K562 (cell line): ENCODE measurements around the gene INO80. TPM values are rescaled to one million over a fixed set of nuclear protein-coding genes. Genes with fewer than 3 reads are reported as not detected.
A peak's percentile ranks its signal among the peaks of the same experiment; 100 is the strongest.

Experiments used
- ATAC-seq: fragments of 200-7000 bp; cut with Tn5 transposase; 3 replicates; pipeline ENCODE4 v1.9.1; 2020; ENCODE audit warnings: moderate library complexity
- BruUV-seq: library from RNA; stranded (reverse); fragments of 400-500 nt; replicated peaks from 2 replicates; lab custom pipeline; 2021; lab: Mats Ljungman, UMichigan
- CTCF ChIA-PET: fragments of 300-600 bp; formaldehyde crosslinking; extraction: SDS; loops from one replicate; lab custom pipeline; 2021; ENCODE audit warnings: low intra/inter-chr PET ratio; lab: Yijun Ruan, JAX
- POLR2A ChIA-PET: fragments of 300-600, 350-650 bp; sonication (Branson Sonifier 250); formaldehyde crosslinking; extraction: SDS; loops from one replicate; lab custom pipeline; 2021; ENCODE audit warnings: antibody characterized with exemption, inconsistent platforms; lab: Yijun Ruan, JAX
- DNase-seq, 4 experiments: peaks; one replicate each; pipeline versions ENCODE4 v3.0.0 to v3.0.0-alpha.2; 2011 to 2018; ENCODE audit warnings: low spot score in 3 of 4, mixed read lengths in 3 of 4; ENCODE audit errors: extremely low read depth in 1 of 4
- FAIRE-seq: peaks from 2 replicates; lab custom pipeline; 2011; peaks lifted over from hg19 to GRCh38; lab: Jason Lieb, UNC
- H2AFZ ChIP-seq: 2 replicates; pipeline ENCODE4 v1.6.0; 2011; ENCODE audit warnings: low read depth, low read length, control low read depth, inconsistent platforms
- H3K27ac ChIP-seq: fragments of 200-600 bp; 3 replicates; pipeline ENCODE4 v1.8.0; 2011; ENCODE audit warnings: low read depth, mild to moderate bottlenecking, control low read depth, inconsistent platforms, low read length, moderate library complexity, mixed read lengths; ENCODE audit errors: extremely low read depth
- H3K27me3 ChIP-seq, 2 experiments: fragments of 300-600 bp in 1 of 2; 2 replicates in 1 of 2; 3 replicates in 1 of 2; pipeline versions ENCODE4 v1.6.0 to v1.8.0; 2011; ENCODE audit warnings: inconsistent platforms in 2 of 2, low read length in 2 of 2, mild to moderate bottlenecking in 1 of 2, mixed read lengths in 1 of 2, moderate library complexity in 1 of 2; ENCODE audit not compliant: control insufficient read depth in 2 of 2, insufficient read depth in 2 of 2
- H3K36me3 ChIP-seq: fragments of 300-600 bp; 3 replicates; pipeline ENCODE4 v1.8.0; 2011; ENCODE audit warnings: mild to moderate bottlenecking, low read length, inconsistent platforms; ENCODE audit not compliant: control insufficient read depth, insufficient read depth
- H3K4me1 ChIP-seq, 2 experiments: fragments of 200-600 bp in 1 of 2; replicated peaks in 1 of 2; 2 replicates in 1 of 2; 3 replicates in 1 of 2; pipeline versions ENCODE4 v1.5.1 to v1.8.0; 2011; ENCODE audit warnings: inconsistent platforms in 2 of 2, low read length in 2 of 2, mild to moderate bottlenecking in 1 of 2, mixed read lengths in 1 of 2, moderate library complexity in 1 of 2; ENCODE audit not compliant: control insufficient read depth in 2 of 2, insufficient read depth in 2 of 2
- H3K4me2 ChIP-seq: 2 replicates; pipeline ENCODE4 v1.6.1; 2011; ENCODE audit warnings: low read length, control low read depth, inconsistent platforms, mixed read lengths; ENCODE audit not compliant: insufficient read depth
- H3K4me3 ChIP-seq: fragments of 200-600 bp; sonication (generic), shearing (Covaris generic); 2 replicates; pipeline ENCODE4 v1.5.1; 2016; ENCODE audit warnings: control low read depth, inconsistent platforms
- H3K79me2 ChIP-seq: fragments of 200-600 bp; 3 replicates; pipeline ENCODE4 v1.8.0; 2011; ENCODE audit warnings: low read length, inconsistent platforms; ENCODE audit not compliant: control insufficient read depth, insufficient read depth
- H3K9ac ChIP-seq, 2 experiments: 2 replicates each; pipeline versions ENCODE4 v1.6.0 to v1.6.1; 2011; ENCODE audit warnings: low read depth in 2 of 2, low read length in 2 of 2, control low read depth in 1 of 2, inconsistent platforms in 1 of 2, mild to moderate bottlenecking in 1 of 2, mixed read lengths in 1 of 2; ENCODE audit not compliant: insufficient read depth in 1 of 2
- H3K9me1 ChIP-seq: one replicate; pipeline ENCODE4 v1.6.0; 2011; ENCODE audit warnings: inconsistent platforms, mild to moderate bottlenecking, low read length, moderate library complexity; ENCODE audit not compliant: control insufficient read depth, insufficient read depth
- H3K9me3 ChIP-seq: replicated peaks from 2 replicates; pipeline ENCODE4 v1.5.1; 2011; ENCODE audit warnings: low read depth, low read length, inconsistent platforms; ENCODE audit not compliant: control insufficient read depth, insufficient read depth
- H4K20me1 ChIP-seq: replicated peaks from 2 replicates; pipeline ENCODE4 v1.6.1; 2011; ENCODE audit warnings: low read length, inconsistent platforms, mixed read lengths; ENCODE audit not compliant: control insufficient read depth, insufficient read depth
- FOSL1 ChIP-seq: fragments of 200-800 bp; sonication (Bioruptor generic); conservative IDR thresholded peaks from 2 replicates; pipeline ENCODE4 v1.6.1; 2016; ENCODE audit warnings: missing genetic modification characterization, missing compliant biosample characterization
- UBTF ChIP-seq, 2 experiments: IDR thresholded peaks; 2 replicates each; pipeline ENCODE4 v1.6.1; 2012; ENCODE audit warnings: improper control_type of control experiment in 2 of 2, low read depth in 2 of 2, low read length in 2 of 2, borderline replicate concordance in 1 of 2
- ZNF165 ChIP-seq: fragments of 250-450 bp; sonication (Bioruptor Pico); IDR thresholded peaks from 2 replicates; pipeline ENCODE4 v1.4.0; 2020; ENCODE audit warnings: borderline replicate concordance
- ZNF512 ChIP-seq: IDR thresholded peaks from 2 replicates; pipeline ENCODE4 v1.6.1; 2016; ENCODE audit warnings: missing genetic modification characterization, missing compliant biosample characterization
- WGBS: fragments of 100-300 bp; shearing (Covaris generic); methylation state at CpG from one replicate; pipeline ENCODE4 v1.1.6; 2016; ENCODE audit warnings: low coverage, mixed read lengths; ENCODE audit not compliant: insufficient coverage; ENCODE audit errors: missing lambda C conversion rate; 5-methylcytosine and 5-hydroxymethylcytosine counted together
- in situ Hi-C: fragments of 300-500 bp; cut with MboI; formaldehyde crosslinking; loops from 4 replicates; pipeline ENCODE4 v1.15.0; 2018; ENCODE audit warnings: inconsistent platforms, mixed read lengths
- intact Hi-C: fragments of 100-400 bp; cut with micrococcal nuclease; formaldehyde crosslinking; loops from 2 replicates; pipeline ENCODE4 v1.14.2; 2022
- polyA plus RNA-seq, 8 experiments: library from polyadenylated mRNA; depleted of rRNA in 4 of 8; stranded (reverse) in 5 of 8; unstranded in 3 of 8; fragments of >200 nt; fragmentation: Nextera tagmentation in 2 of 8; fragmentation: Illumina TruSeq in 1 of 8; extraction: Ambion mirVana in 2 of 8; extraction: Trizol in 1 of 8; gene quantifications; 2 replicates each; pipeline versions ENCODE4 v1.2.1 to v1.2.3, GENCODE V29; 2011 to 2014; ENCODE audit warnings: inconsistent platforms in 1 of 8, missing spikeins in 1 of 8
- total RNA-seq, 7 experiments: library from RNA; depleted of rRNA in 6 of 7; stranded (reverse); fragments of >200 nt in 6 of 7; fragmentation: Illumina TruSeq in 2 of 7; extraction: Trizol in 2 of 7; gene quantifications; 2 replicates each; pipeline versions ENCODE4 v1.2.1 to v1.2.3, GENCODE V29; 2011 to 2021; ENCODE audit warnings: low replicate concordance in 1 of 7

The INO80 gene
- total and polyA plus RNA-seq, 9 of the 15 experiments (the other 6 are each of a cell fraction or from before 2014, with no cell fraction given): 1.1 to 25.7 (median 19.9) TPM

DNA sequence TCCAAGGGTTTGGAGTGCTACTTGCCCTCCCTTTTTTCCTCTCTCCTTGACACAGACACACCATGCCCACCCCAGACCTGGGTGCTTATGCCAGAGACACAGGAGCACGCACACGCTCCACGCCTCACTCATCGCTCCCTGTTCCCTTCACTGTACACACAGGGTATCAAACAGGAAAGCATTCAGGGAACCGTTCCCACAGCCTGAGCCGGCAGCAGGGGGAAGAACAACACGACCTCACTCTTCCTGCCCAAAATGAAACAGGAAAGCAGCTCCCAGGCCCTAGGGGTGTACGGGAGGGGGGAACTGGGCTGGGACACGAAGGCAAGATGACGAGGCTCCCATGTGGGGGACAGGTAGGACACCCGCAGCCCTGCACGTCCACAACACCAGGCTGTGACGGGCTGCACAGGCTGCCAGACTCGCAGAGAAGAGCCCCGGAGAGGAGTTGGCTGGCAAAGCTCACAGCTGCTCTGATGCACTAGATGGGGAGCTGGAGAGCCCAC is 175.7 kb downstream of the INO80 start:
- Histone ChIP-seq H3K36me3 (no peaks in the 10 kb centered on the region), H3K4me3 (no peak overlapping the region), H2AFZ (0 out of 2 replicates have a peak overlapping the region, but pooled peaks have one; percentile 4), H3K27me3 (peaks cover 2 to 13% of the 10 kb centered on the region in 2 experiments; a peak in 3 of 5 replicates), H4K20me1 (no peaks in the 10 kb centered on the region), H3K79me2 (no peaks in the 10 kb centered on the region), H3K27ac (no peak overlapping the region), H3K4me2 (no peak overlapping the region), H3K9me3 (no peaks in the 10 kb centered on the region), H3K9me1 (peaks cover 3% of the 10 kb centered on the region)
- in situ Hi-C loops (no loop called here), intact Hi-C loops (no loop called here)
- POLR2A ChIA-PET: interaction anchor here (0.6 to 3.6 kb wide), 8 partner anchors 8 to 388 kb away, joined by 3 to 17 read pairs (median 4); partner anchors contain the start of gene CHAC1
- CTCF ChIA-PET: no interaction called here
- no peak for DNase-seq
- no TSS peak for BruUV-seq
- ATAC-seq: no peak
- TF ChIP-seq ZNF512 (no peak), UBTF (IDR thresholded peaks at IDR 0.05; ENCODE audit: borderline replicate concordance in 1 of 2, low read depth in 2 of 2, low read length in 2 of 2) (no peak), FOSL1 (tag) (no peak), ZNF165 (CRISPR knock-in tag) (no peak)
- TF ChIP-seq, all 486 proteins: peak for 0
- 67% methylated on average over 15 of the region's 15 CpGs for WGBS
- Histone ChIP-seq H3K4me1 (peaks cover 5 to 34% of the 10 kb centered on the region in 2 experiments; a peak in 4 of 5 replicates), H3K9ac (peak overlapping the region in 1 of 2 experiments; percentile 75; a peak in 2 of 4 replicates)
- FAIRE-seq: no peak
